22Rv1 (cell line): ENCODE data around the gene IFRD1.

ENCODE experiments used
- CTCF ChIP-seq: fragments of 450-650 bp; IDR thresholded peaks from 2 replicates; pipeline ENCODE4 v1.5.1; 2017; ENCODE audit warnings: mild to moderate bottlenecking
- ZFX ChIP-seq: fragments of 450-650 bp; IDR thresholded peaks from 2 replicates; pipeline ENCODE4 v1.6.1; 2017; ENCODE audit warnings: antibody characterized with exemption, borderline replicate concordance

DNA sequence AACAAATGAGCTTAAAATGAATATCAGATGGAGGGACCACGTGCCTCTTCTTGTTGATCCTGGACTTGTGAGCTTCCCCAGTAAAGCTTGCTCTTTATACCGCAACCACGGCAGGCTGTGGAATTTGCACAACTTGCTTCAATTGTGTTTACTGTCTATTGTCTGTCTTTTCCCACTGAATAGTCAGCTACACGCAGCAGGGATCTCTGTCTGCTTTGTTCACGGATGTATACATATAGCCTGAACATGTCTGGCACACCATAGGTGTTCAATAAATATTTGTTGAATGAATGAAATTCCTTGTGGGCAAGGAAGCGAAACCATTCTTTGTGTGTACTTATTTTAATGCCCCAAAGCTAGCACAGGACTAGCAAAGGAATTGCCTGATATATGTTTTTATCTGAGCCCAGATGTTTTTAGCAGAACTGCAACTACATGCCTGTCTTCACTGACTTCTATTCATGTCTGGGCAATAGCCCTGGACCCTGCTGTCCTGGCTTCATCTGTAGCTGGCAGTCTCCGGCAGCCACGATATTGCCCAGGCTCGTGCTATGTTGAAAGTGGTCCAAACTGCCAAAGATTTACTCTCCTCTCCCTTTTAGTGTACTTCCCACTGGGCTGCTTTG, 29.9 kb upstream of the IFRD1 start:
- TF ChIP-seq CTCF (no peak), ZFX (no peak)
